GM12874 (cell line): ENCODE data around the gene STK32C.

Source experiments
- CTCF ChIP-seq: IDR thresholded peaks from 2 replicates; pipeline ENCODE4 v1.5.1; 2011; ENCODE audit warnings: low read depth, mild to moderate bottlenecking, control low read depth, low read length, moderate library complexity; ENCODE audit not compliant: insufficient read depth

Gene STK32C

GRCh38 chr10:132198068-132198370 is 109.7 kb downstream of the STK32C start:
- TF ChIP-seq CTCF: no peak

DNA sequence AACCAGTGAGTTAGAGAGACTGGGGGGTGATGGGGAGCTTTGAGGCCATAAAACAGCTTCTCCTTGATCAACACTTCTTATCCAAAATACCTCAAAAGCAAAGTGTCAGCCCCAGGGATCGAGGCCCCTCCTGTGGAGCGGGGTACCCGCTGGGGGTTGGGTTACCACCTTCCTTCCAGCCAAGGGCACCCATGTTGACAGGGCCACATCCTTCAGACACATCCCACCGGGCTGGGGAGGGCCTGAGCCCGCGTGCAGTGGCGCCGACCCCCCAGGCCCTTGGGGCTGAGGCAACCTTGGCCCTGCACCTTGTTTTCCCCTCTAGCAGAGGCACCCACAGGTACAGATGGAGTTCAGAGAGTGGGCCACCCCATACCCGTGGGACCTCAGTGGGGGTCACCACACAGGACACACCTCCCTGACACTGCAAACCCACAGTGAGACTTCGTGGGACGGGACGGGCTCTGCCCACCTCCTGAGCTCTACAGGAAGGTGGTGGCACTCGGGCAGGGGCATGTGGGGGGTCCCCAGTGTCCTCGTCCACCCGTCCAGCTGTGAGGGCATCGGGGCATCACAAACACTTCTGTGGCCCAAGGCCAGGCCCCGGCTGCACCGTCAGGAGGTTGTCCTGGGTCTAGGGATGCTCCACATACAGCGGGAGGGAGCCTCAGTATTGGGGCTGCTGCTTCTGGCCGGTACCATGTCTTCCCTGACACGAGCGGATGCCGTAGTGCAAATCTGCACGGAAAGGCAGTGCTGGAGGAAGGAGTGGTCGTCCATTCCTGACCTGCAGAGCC is 110.3 kb downstream of the STK32C start:
- no peak for TF ChIP-seq CTCF

DNA sequence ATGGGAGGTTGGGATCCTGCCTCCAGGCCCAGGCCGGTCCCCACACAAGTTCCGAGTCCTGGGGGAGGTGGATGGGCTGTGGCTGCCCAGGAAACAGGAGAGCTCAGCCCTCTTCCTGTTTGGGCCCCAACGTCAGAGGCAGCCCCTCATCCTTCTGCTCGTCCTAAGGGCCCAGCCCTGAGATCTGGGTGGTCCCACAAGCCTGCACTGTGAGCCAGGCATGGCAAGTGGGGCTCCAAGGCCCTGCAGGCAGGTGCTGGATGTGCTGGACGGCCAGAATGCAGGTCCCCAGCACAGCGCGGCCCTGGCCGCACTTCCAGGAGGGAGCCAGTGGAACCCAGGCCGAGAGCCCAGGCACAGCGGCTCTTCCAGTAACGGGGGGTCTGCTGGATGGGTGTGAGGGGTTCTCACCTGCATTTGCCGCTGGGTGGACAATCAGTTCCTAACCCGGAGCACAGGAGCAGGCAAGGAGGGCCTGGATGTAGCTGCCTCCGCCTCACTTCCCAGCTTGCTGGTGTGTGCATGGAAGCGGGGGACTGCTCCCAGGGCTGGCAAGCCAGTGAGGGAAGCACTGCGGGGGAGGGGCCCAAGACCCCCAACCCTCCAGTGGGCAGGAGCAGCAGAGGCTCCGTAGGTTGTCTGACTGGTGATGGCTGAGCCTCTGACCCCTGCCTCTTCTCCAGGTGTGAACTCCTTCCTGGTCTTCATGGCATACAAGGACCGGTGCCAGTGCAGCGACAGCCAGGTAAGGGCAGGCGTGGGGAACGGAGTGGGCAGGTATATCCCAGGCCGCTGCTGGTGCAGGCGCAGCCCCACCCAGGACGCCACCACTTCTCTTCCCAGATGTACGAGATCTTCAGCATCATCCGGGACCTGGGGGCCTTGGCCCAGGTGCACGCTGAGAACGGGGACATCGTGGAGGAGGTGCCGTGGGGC is 111.3 kb downstream of the STK32C start:
- no peak for TF ChIP-seq CTCF

DNA sequence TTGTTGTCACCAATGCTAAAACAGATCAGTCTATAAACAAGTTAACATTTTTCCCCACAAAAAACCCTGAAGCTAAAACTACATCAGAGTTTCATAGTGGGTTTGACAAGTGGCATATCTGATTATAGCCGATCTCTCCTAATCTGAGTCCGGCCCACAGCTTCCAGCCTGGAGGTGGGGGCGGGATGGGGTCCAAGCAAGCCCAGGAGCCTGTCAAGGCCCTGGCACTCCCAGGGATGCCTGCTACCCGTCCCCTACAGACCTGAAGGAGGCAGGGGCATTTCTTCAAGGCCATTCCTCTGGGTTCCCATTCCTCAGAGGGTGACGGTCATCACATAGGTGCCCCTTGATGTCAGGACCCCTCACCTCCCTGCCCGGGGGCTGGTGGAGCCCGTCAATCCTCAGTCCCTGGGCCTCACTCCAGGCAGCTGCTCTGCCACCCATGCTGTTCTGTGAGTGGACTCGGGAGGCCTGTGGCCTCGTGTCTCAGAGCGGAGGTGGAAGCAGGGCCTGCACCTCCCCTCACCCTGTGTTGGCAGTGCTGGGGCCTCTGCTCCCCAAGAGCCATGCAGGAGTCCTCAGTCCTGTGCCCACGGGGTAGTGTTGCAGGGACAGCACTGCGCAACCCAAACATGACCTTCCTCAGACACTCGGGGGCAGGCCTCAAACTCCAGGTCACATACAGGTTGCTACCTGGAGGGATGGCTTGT is 112.2 kb downstream of the STK32C start:
- no peak for TF ChIP-seq CTCF

DNA sequence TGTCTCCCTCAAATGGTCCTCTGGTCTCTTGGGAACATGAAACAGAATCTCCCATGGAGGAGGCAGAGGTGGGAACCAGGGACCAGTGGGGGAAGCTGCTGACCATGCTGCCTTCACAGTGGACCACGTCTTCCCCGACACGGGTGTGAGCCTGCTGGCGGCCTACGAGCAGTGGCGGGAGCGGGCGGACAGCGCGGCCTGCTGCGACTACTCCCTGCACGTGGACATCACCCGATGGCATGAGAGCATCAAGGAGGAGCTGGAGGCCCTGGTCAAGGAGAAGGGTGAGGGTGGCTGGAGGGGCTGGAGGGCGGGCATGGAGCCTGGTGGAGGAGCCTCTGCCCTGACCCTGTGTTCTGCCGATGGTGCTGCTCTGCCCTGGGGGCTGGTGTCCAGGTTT is 113.0 kb downstream of the STK32C start:
- TF ChIP-seq CTCF: no peak

GRCh38 chr10:132193907-132194552 is 113.7 kb downstream of the STK32C start:
- TF ChIP-seq CTCF: no peak
